Measurements from ENCODE around the gene RBM12.
"Not testable (repeated sequence)": the region's sequence is repeated elsewhere in the genome, so short reads cannot be mapped to it uniquely, and the experiment has no call there.

Gene RBM12, protein sequence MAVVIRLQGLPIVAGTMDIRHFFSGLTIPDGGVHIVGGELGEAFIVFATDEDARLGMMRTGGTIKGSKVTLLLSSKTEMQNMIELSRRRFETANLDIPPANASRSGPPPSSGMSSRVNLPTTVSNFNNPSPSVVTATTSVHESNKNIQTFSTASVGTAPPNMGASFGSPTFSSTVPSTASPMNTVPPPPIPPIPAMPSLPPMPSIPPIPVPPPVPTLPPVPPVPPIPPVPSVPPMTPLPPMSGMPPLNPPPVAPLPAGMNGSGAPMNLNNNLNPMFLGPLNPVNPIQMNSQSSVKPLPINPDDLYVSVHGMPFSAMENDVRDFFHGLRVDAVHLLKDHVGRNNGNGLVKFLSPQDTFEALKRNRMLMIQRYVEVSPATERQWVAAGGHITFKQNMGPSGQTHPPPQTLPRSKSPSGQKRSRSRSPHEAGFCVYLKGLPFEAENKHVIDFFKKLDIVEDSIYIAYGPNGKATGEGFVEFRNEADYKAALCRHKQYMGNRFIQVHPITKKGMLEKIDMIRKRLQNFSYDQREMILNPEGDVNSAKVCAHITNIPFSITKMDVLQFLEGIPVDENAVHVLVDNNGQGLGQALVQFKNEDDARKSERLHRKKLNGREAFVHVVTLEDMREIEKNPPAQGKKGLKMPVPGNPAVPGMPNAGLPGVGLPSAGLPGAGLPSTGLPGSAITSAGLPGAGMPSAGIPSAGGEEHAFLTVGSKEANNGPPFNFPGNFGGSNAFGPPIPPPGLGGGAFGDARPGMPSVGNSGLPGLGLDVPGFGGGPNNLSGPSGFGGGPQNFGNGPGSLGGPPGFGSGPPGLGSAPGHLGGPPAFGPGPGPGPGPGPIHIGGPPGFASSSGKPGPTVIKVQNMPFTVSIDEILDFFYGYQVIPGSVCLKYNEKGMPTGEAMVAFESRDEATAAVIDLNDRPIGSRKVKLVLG

DNA sequence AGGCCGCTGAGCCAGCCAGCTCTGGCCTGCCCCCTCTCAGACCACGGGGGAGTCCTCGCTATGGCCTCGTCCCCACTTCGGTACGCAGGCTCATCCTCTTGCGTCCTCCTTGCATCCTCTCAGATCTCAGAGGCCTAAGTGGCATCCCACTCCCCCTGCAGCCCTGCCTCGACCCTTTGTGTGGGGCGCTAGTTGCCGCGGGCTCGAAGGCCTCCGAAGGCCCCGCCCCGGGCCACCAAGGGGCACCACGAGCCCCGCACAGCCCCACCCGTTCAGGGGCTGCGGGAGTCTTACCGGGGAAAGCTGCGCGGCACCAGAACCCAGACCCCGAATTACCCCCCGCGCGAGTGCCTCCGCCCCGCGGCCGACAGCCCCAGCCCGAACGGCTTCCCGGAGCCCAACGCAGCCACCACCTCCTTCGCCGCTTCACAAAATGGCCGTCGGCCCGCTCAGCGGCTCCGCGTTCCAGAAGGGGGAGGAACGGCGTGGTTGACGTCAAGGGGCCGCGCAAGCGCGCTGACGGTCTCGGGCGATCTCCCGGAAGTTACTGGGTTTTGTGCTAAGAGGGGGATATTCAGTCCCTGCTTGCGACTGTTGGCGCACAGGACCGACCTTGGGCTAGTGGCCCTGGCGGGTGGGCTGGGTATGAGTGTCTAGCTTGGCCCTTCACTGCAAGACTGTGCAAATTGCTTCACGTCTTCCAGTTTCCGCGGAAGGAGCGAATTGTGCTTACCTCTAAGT is at the start of gene RBM12, which contains the start of gene CPNE1:
Gene RBM12, minus strand, starts transcription at position 435 of the 741 bp plus-strand sequence. CDS start 9,578 bp downstream, outside the sequence.
Gene CPNE1, minus strand, starts transcription at position 435 of the 741 bp plus-strand sequence. CDS start 31,977 bp downstream, outside the sequence.
- FAIRE-seq (peak; percentile 69), DNase-seq (ENCODE audit: insufficient read length, low spot score) (peak; percentile 95)
- TF ChIP-seq POLR2A (IDR thresholded peaks at IDR 0.05; ENCODE audit: low read depth, low read length): peak; percentile 97

GRCh38 chr20:35714127-35714526 is 49.4 kb upstream of the RBM12 start:
- TF ChIP-seq POLR2A (IDR thresholded peaks at IDR 0.05; ENCODE audit: low read depth, low read length): no peak
- DNase-seq (ENCODE audit: insufficient read length, low spot score) (no peak), FAIRE-seq (no peak)

- FAIRE-seq; DNase-seq (ENCODE audit: insufficient read length, low spot score): not testable (repeated sequence)
These were observed 48.4 kb upstream of the RBM12 start for GRCh38 chr20:35713120-35713519.

DNA sequence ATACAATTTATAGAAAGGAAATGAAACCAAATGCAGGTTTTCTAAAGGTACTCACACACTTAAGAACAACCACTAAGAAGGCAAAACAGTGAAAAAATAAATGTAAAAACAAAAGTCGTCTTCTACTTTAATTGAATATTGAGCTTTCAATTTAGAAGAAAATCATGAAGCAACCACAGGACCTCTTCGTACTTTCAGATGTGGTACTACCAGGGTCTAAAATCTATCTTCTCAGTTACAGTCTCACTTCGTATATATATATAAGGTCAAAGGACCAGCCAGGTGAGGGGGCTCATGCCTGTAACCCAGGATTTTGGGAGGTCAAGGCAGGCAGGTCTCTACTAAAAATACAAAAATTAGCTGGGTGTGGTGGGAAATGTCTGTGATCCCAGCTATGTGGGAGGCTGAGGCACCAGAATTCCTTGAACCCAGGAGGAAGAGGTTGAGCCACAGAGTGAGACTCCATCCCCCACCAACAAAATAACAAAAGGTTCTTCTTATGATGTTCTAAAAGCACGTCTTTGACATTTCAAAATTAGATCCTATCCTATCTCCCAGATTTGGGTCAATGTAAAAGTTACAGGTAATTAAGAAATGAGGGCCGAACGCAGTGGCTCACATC is 47.0 kb upstream of the RBM12 start:
- TF ChIP-seq POLR2A (IDR thresholded peaks at IDR 0.05; ENCODE audit: low read depth, low read length): no peak
- no peak for DNase-seq (ENCODE audit: insufficient read length, low spot score)
- FAIRE-seq: no peak

- no peak for TF ChIP-seq POLR2A (IDR thresholded peaks at IDR 0.05; ENCODE audit: low read depth, low read length)
- FAIRE-seq (no peak), DNase-seq (ENCODE audit: insufficient read length, low spot score) (no peak)
These were observed 46.3 kb upstream of the RBM12 start for GRCh38 chr20:35710884-35711587.

DNA sequence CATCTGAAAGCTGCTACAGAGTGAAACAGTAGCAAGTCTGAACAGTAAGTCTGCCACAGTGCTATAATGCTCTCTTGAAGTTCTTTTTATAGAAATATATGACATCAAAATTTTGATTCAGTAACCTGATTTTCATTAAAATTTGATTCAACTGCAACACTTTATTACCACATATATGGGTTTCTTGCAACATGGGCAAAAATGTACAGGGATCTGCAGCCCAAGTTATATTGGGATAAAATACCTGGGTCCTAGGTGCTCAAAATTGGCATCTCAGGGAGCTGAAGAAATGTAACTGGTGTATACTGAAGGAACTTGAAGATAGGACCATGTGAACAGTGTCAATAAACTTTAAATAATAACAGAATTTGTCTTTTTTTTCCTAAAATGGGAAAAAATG is 45.3 kb upstream of the RBM12 start:
- DNase-seq (ENCODE audit: insufficient read length, low spot score): no peak
- TF ChIP-seq POLR2A (IDR thresholded peaks at IDR 0.05; ENCODE audit: low read depth, low read length): no peak
- no peak for FAIRE-seq

- no peak for FAIRE-seq
- TF ChIP-seq POLR2A (IDR thresholded peaks at IDR 0.05; ENCODE audit: low read depth, low read length): no peak
- no peak for DNase-seq (ENCODE audit: insufficient read length, low spot score)
These were observed 44.6 kb upstream of the RBM12 start for GRCh38 chr20:35709259-35709658.

- TF ChIP-seq POLR2A (IDR thresholded peaks at IDR 0.05; ENCODE audit: low read depth, low read length): no peak
- peak; percentile 20 for FAIRE-seq
- DNase-seq (ENCODE audit: insufficient read length, low spot score): no peak
These were observed 43.8 kb upstream of the RBM12 start for GRCh38 chr20:35708502-35708901.

GRCh38 chr20:35706591-35707529 is 42.2 kb upstream of the RBM12 start:
- FAIRE-seq: peak; percentile 60
- DNase-seq (ENCODE audit: insufficient read length, low spot score): not testable (repeated sequence)

DNA sequence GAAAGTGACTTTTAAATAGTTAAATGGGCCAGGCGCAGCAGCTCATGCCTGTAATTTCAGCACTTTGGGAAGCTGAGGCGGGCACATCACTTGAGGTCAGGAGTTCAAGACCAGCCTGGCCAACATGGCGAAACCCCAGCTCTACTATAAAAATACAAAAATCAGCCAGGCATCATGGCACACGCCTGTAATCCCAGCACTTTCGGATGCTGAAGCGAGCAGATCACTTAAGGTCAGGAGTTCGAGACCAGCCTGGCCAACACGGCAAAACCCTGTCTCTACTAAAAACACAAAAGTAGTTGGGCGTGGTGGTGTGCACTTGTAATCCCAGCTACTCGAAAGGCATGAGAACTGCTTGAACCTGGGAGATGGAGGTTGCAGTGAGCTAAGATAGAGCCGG is 41.2 kb upstream of the RBM12 start:
- DNase-seq (ENCODE audit: insufficient read length, low spot score); FAIRE-seq: not testable (repeated sequence)

DNA sequence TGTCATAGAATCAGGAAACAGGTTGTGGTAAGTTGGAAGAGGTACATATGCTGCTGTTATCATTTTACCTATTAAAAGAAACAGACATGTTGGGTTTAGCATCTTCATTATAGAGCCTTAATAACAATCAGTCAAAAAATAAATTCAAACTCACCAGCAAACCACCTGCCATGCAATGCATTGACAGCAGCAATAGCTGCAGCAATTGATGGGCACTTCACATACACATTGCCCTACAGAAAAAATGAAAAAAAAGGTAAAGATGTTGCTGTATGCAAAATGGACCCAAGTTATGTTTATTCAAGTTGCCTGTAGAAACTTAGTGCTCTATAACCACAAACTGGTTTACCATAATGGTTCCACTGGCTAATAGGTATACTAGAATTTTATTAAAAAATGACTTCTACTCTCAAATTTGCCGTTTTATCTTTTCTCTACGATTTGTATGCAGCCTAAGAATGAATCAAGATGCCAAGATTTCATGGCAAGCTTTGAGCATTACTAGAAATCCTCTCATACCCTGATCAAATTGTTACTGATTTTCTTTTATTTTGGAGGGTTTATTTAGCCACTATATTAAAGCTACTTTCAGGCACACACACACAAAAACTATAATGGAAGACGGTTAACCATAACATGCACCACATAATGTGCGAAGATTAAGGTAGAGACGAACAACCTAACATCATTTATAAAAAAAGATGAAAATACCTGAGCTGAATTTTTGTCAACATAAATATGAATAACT is 40.0 kb upstream of the RBM12 start:
- no peak for TF ChIP-seq POLR2A (IDR thresholded peaks at IDR 0.05; ENCODE audit: low read depth, low read length)
- FAIRE-seq (no peak), DNase-seq (ENCODE audit: insufficient read length, low spot score) (no peak)

Data from H54 (cell line).